Immature natural killer cell (primary cell): ENCODE results near the gene PTGFR. TPM values are rescaled to one million over a fixed set of nuclear protein-coding genes. Genes with fewer than 3 reads are reported as not detected.

ENCODE experiments used
- DNase-seq, 3 donors: peaks; one replicate each; pipeline ENCODE4 v3.0.0; 2022; ENCODE audit warnings: mixed read lengths in 1 of 3
- H3K27ac Mint-ChIP-seq, 6 donors: one replicate each; pipeline ENCODE4 v1.8.0; 2020; ENCODE audit warnings: mixed read lengths in 6 of 6, mild to moderate bottlenecking in 5 of 6, inconsistent platforms in 4 of 6, moderate library complexity in 3 of 6
- H3K27me3 Mint-ChIP-seq, 3 donors: one replicate each; pipeline ENCODE4 v1.8.0; 2020 to 2021; ENCODE audit warnings: low read depth in 3 of 3, mild to moderate bottlenecking in 3 of 3, mixed read lengths in 3 of 3, moderate library complexity in 3 of 3, inconsistent platforms in 1 of 3
- H3K36me3 Mint-ChIP-seq, 3 donors: one replicate each; pipeline ENCODE4 v1.8.0; 2020; ENCODE audit warnings: mixed read lengths in 3 of 3, inconsistent platforms in 2 of 3, mild to moderate bottlenecking in 2 of 3
- H3K4me1 Mint-ChIP-seq, 2 donors: one replicate each; pipeline ENCODE4 v1.8.0; 2020; ENCODE audit warnings: inconsistent platforms in 2 of 2, mild to moderate bottlenecking in 2 of 2, mixed read lengths in 2 of 2, moderate library complexity in 1 of 2
- H3K4me3 Mint-ChIP-seq, 5 donors: one replicate each; pipeline ENCODE4 v1.8.0; 2020; ENCODE audit warnings: mild to moderate bottlenecking in 5 of 5, mixed read lengths in 5 of 5, inconsistent platforms in 3 of 5, moderate library complexity in 3 of 5
- H3K9me3 Mint-ChIP-seq, 6 donors: one replicate each; pipeline ENCODE4 v1.8.0; 2020; ENCODE audit warnings: mild to moderate bottlenecking in 6 of 6, mixed read lengths in 6 of 6, inconsistent platforms in 4 of 6, moderate library complexity in 3 of 6
- polyA plus RNA-seq, 3 donors: library from polyadenylated mRNA; unstranded; fragments of 300-500 nt; fragmentation: Illumina TruSeq; gene quantifications; one replicate each; pipeline ENCODE4 v1.2.3, GENCODE V29; 2021

The PTGFR gene
- polyA plus RNA-seq, 3 donors from 2014 or later, result not detected

DNA sequence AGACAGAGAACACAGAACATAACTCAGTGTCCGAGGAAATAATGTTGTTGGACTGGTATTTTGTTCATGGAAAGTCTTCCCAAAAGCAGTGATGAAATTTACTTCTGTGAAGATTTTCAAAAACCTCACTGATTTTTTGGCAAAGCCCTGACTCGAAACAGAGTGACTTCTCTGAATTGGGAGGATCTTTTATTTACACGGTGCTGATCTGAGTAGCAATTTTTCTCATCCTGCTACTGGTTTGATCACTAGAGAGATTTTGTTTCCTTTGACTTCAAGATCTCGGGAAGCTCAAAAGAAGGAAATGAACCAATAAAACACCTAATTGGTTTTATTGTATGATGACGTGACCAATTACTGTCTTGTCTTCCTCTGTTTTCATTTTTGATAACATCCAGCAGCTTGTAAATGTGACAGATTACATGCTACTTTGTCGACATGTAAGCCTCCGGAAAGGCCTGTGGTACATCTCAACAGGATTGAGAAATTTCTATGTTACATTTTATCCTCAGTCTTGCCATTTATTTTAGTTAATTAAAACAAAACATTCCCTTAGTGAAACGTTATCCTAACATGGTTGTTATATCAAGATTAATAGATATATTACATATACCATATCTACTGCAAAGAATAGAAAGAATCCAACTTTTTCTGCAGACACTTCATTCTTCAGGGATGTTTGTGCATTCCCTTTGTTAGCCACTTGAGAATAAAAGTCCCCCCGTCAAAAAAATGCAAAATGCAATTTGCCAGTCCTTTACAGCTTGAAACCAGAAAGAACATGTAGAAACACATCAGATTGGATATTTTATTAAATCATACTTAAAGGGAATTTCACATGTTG, 86.7 kb downstream of the PTGFR start:
- no peaks in the 10 kb centered on the region for H3K27me3 Mint-ChIP-seq
- peaks cover 0 to 8% (median 0%) of the 10 kb centered on the region in 6 donors for H3K9me3 Mint-ChIP-seq
- no peaks in the 10 kb centered on the region for H3K36me3 Mint-ChIP-seq
- no peaks in the 10 kb centered on the region for H3K4me1 Mint-ChIP-seq
- H3K4me3 Mint-ChIP-seq, result no peak overlapping the region
- DNase-seq, result no peak
- H3K27ac Mint-ChIP-seq, result no peak overlapping the region

- Mint-ChIP-seq H3K27me3 (peaks cover 0 to 2% (median 0%) of the 10 kb centered on the region in 3 donors), H3K9me3 (peaks cover 0 to 4% (median 0%) of the 10 kb centered on the region in 6 donors), H3K36me3 (no peaks in the 10 kb centered on the region), H3K4me3 (no peak overlapping the region), H3K27ac (no peak overlapping the region), H3K4me1 (no peaks in the 10 kb centered on the region)
- no peak for DNase-seq
Observed at GRCh38 chr1:78586572-78586971, 95.8 kb downstream of the PTGFR start.

- H3K27me3 Mint-ChIP-seq, result peaks cover 0 to 2% (median 0%) of the 10 kb centered on the region in 3 donors
- no peak overlapping the region for H3K27ac Mint-ChIP-seq
- peaks cover 0 to 4% (median 0%) of the 10 kb centered on the region in 6 donors for H3K9me3 Mint-ChIP-seq
- H3K4me3 Mint-ChIP-seq, result no peak overlapping the region
- no peaks in the 10 kb centered on the region for H3K4me1 Mint-ChIP-seq
- H3K36me3 Mint-ChIP-seq, result no peaks in the 10 kb centered on the region
- no peak for DNase-seq
Observed at GRCh38 chr1:78587211-78587610, 96.4 kb downstream of the PTGFR start.

Other genes with a start within 250 kb of the PTGFR start
- 1 to 10 TPM in 2 of 3 donors, under 1 TPM in 1; 0.59 to 6.0 (median 4.6) TPM for gene IFI44L, start 129.5 kb downstream of the PTGFR start, polyA plus RNA-seq
- 10 to 100 TPM in 2 of 3 donors, 1 to 10 TPM in 1; 3.0 to 15.9 (median 14.3) TPM for gene IFI44, start 158.9 kb downstream of the PTGFR start, polyA plus RNA-seq